ENCODE measurements around the gene PCLAF.

Gene PCLAF

DNA sequence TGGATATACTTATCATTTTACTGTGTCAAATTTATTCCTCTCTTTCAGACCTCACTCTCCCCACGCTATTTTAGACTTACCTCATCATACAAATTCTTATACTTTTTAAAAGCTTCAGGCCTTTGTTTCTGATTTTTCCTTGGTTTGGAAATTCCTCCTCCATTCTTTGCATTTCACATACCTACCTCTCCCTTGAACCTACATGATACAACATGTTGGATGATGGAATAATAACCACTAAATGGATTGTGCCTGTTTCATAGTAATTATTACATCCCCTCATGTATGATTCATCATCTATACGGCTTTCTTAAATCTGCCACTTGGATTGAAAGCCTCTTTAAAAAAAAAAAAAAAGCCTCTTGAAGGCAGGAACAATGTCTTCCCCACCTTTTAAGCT, 31.0 kb upstream of the PCLAF start:
- TF ChIP-seq, protein P1, sequence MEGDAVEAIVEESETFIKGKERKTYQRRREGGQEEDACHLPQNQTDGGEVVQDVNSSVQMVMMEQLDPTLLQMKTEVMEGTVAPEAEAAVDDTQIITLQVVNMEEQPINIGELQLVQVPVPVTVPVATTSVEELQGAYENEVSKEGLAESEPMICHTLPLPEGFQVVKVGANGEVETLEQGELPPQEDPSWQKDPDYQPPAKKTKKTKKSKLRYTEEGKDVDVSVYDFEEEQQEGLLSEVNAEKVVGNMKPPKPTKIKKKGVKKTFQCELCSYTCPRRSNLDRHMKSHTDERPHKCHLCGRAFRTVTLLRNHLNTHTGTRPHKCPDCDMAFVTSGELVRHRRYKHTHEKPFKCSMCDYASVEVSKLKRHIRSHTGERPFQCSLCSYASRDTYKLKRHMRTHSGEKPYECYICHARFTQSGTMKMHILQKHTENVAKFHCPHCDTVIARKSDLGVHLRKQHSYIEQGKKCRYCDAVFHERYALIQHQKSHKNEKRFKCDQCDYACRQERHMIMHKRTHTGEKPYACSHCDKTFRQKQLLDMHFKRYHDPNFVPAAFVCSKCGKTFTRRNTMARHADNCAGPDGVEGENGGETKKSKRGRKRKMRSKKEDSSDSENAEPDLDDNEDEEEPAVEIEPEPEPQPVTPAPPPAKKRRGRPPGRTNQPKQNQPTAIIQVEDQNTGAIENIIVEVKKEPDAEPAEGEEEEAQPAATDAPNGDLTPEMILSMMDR (IDR thresholded peaks at IDR 0.05; ENCODE audit: insufficient read depth, low read length, poor library complexity, severe bottlenecking) = no peak
- no peak for TF ChIP-seq EZH2phosphoT487 (conservative IDR thresholded peaks at IDR 0.05; ENCODE audit: low read length)
- no peaks in the 10 kb centered on the region for H4K20me1 ChIP-seq (ENCODE audit: low read depth, low read length)
- H3K4me3 ChIP-seq (ENCODE audit: insufficient read depth, low read length, poor library complexity, severe bottlenecking) = no peak overlapping the region
- H3K9ac ChIP-seq (ENCODE audit: low read length) = no peak overlapping the region
- H3K36me3 ChIP-seq (ENCODE audit: low read length) = peaks cover 9% of the 10 kb centered on the region; the same call in 1 of the 2 replicates
- no peaks in the 10 kb centered on the region for H3K9me3 ChIP-seq (ENCODE audit: insufficient read depth, low read length)
- H3F3A ChIP-seq (ENCODE audit: insufficient read depth) = no peaks in the 10 kb centered on the region
- no peaks in the 10 kb centered on the region for H3K79me2 ChIP-seq (ENCODE audit: insufficient read depth, low read length)
- no peak overlapping the region for H3K4me2 ChIP-seq (ENCODE audit: low read depth, low read length, poor library complexity, severe bottlenecking)
- H3K9me2 ChIP-seq (replicated peaks; ENCODE audit: insufficient read depth, low read length) = no peaks in the 10 kb centered on the region
- H2AFZ ChIP-seq (ENCODE audit: low read depth, low read length, severe bottlenecking) = no peak overlapping the region
- no peak overlapping the region for H3K27ac ChIP-seq (ENCODE audit: low read depth, low read length)
- no peaks in the 10 kb centered on the region for H3K27me3 ChIP-seq (ENCODE audit: low read length)

DNA sequence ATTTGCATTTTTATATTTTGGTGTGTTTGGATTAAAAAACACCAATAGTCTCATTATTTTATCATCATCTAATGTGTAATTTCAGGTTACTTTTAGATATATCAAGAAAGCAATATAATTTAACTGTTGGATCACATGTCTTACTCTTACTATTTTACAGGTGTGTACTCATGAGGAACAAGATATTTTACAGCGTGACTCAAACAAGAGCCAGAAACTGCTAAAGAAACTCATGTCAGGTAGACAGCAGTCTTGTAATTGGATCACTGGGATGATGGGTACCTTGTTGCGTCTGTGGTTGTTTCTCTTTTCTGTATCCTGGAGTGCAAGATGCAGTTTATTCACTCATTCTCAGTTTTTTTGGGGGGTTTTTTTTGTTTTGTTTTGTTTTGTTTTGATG, 19.3 kb upstream of the PCLAF start:
- Histone ChIP-seq H3K9ac (ENCODE audit: low read length) (no peak overlapping the region), H3K9me3 (ENCODE audit: insufficient read depth, low read length) (no peaks in the 10 kb centered on the region), H3K36me3 (ENCODE audit: low read length) (0 out of 2 replicates have a peak, but pooled peaks cover 5% of the 10 kb centered on the region), H4K20me1 (ENCODE audit: low read depth, low read length) (no peaks in the 10 kb centered on the region), H3K27me3 (ENCODE audit: low read length) (no peaks in the 10 kb centered on the region), H3K9me2 (replicated peaks; ENCODE audit: insufficient read depth, low read length) (no peaks in the 10 kb centered on the region), H3K27ac (ENCODE audit: low read depth, low read length) (no peak overlapping the region), H2AFZ (ENCODE audit: low read depth, low read length, severe bottlenecking) (no peak overlapping the region), H3K4me2 (ENCODE audit: low read depth, low read length, poor library complexity, severe bottlenecking) (no peak overlapping the region), H3K4me3 (ENCODE audit: insufficient read depth, low read length, poor library complexity, severe bottlenecking) (no peak overlapping the region), H3K79me2 (ENCODE audit: insufficient read depth, low read length) (no peaks in the 10 kb centered on the region), H3F3A (ENCODE audit: insufficient read depth) (0 out of 2 replicates have a peak, but pooled peaks cover 3% of the 10 kb centered on the region)
- TF ChIP-seq, protein P1 (IDR thresholded peaks at IDR 0.05; ENCODE audit: insufficient read depth, low read length, poor library complexity, severe bottlenecking) = no peak

DNA sequence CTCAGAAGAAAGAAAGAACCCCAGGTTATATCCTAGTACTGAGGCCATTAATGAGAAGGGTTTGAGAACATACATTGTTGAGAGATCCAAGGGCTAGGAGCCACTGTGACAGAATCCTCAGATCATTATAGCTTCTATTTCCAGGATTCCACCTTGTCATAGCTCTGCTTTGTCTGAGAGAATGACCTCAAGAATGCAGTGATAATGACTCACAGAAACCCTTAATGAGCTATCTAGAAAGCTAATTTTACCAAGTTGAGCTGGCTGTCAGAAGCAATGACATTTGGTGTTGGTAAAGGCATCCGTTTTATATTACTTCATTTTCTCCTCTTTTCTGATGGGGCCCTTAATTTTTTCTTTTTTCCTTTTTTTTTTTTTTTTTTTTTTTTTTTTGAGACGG, 17.3 kb upstream of the PCLAF start:
- Histone ChIP-seq H3K4me2 (ENCODE audit: low read depth, low read length, poor library complexity, severe bottlenecking) (no peak overlapping the region), H3K9ac (ENCODE audit: low read length) (no peak overlapping the region), H2AFZ (ENCODE audit: low read depth, low read length, severe bottlenecking) (no peak overlapping the region), H3K79me2 (ENCODE audit: insufficient read depth, low read length) (no peaks in the 10 kb centered on the region), H3K9me2 (replicated peaks; ENCODE audit: insufficient read depth, low read length) (no peaks in the 10 kb centered on the region), H3K36me3 (ENCODE audit: low read length) (peaks cover 9% of the 10 kb centered on the region; the same call in 1 of the 2 replicates), H3K9me3 (ENCODE audit: insufficient read depth, low read length) (no peaks in the 10 kb centered on the region), H3K27ac (ENCODE audit: low read depth, low read length) (no peak overlapping the region), H3K4me3 (ENCODE audit: insufficient read depth, low read length, poor library complexity, severe bottlenecking) (no peak overlapping the region), H3F3A (ENCODE audit: insufficient read depth) (0 out of 2 replicates have a peak, but pooled peaks cover 3% of the 10 kb centered on the region), H4K20me1 (ENCODE audit: low read depth, low read length) (no peaks in the 10 kb centered on the region), H3K27me3 (ENCODE audit: low read length) (no peaks in the 10 kb centered on the region)
- no peak for TF ChIP-seq EZH2phosphoT487 (conservative IDR thresholded peaks at IDR 0.05; ENCODE audit: low read length)
- TF ChIP-seq, protein P1 (IDR thresholded peaks at IDR 0.05; ENCODE audit: insufficient read depth, low read length, poor library complexity, severe bottlenecking) = no peak
